Measurements from ENCODE around the gene SMIM7.

SMIM7 gene

DNA sequence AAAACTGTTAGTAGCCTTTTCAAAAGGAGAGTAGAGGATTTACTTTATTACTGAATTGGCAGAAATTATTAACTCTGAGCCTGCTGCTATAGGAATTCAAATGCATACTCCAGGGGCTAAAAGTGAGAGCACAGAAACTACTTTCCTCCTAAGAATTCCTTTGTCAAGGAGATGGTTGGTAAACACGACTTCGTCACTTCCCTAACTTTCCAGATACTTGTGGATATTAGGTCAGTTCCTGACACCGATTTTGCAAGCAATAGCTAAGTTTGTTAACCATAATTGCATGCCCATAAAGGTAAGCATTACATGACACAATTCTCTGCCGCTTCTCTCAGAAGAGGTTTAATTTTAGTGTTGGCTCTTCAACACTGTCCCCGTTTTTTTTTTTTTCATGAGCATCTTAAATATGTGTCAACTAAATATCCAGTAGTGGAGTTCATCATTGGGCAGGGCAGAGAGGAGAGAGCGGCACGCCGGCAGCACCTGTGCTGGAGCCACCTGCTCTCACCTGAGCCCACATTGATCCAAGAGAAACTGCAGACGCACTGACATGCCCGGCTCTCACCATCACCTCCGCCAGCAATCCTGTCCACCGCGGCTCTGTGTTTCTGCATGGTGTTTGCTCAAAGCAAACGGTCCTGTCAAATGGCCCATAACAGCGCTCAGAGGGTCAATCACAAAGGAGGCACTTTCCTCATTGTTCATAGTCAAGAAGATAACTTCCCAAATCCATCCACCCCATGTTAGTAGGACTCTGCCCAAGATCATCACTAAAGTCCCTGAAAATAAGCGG lies 34.6 kb downstream of the SMIM7 start:
- Mint-ChIP-seq H3K27ac (peak overlapping the region; percentile 26 to 93), H3K4me3 (peak overlapping the region; percentile 20 to 96), H3K36me3 (ENCODE audit: insufficient read depth) (peaks cover 37% of the 10 kb centered on the region), H3K4me1 (ENCODE audit: low read depth in 2 of 2) (peaks cover 58 to 60% of the 10 kb centered on the region in 2 donors), H3K9me3 (no peaks in the 10 kb centered on the region), H3K27me3 (no peaks in the 10 kb centered on the region)
- ATAC-seq (replicated peaks) (no peak), DNase-seq (no peak)

DNA sequence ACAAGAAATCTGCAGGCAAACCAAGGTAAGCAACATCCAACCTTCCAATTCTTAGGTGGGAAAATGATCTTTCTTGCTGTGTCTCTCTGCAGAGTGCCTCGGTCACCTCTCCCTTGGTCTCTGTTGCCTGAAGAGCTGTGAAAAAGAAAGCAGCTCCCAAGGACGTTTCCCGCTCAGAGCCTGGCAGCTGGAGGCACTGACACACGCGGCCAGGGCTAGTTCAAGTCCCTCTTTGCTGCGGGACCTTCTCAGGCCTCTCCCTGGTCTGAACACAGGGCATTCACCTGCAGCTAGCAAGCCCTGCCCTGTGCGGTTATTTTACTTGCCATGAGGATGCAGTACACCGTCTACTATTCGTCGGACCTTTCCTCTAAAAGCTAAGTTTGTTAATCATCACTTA lies 35.7 kb downstream of the SMIM7 start:
- H3K9me3 Mint-ChIP-seq: no peaks in the 10 kb centered on the region
- peaks cover 35% of the 10 kb centered on the region for H3K36me3 Mint-ChIP-seq (ENCODE audit: insufficient read depth)
- no peaks in the 10 kb centered on the region for H3K27me3 Mint-ChIP-seq
- peak overlapping the region in 1 of 2 donors; percentile 38 for H3K27ac Mint-ChIP-seq
- DNase-seq (no peak), ATAC-seq (replicated peaks) (no peak)
- peaks cover 65 to 66% of the 10 kb centered on the region in 2 donors for H3K4me1 Mint-ChIP-seq (ENCODE audit: low read depth in 2 of 2)
- H3K4me3 Mint-ChIP-seq: no peak overlapping the region

DNA sequence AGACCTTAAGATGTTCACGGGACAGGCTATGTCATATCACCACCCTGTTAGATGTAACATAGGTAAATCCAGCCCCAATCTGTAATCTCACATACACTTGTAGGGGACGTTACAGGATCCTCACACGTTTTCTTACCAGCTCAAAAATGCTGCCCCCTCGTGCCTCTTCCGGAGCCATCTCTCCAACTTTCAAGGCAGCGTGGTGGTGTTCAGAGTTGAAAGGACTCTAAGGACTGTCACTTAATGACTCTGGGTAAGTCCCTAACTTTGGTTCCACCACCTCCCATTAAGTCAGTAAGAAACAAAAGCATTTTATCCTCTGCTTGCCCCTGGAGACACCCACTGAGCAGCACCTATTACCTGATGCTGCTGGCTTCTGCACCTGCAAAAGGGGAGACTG lies 36.4 kb downstream of the SMIM7 start:
- Mint-ChIP-seq H3K9me3 (no peaks in the 10 kb centered on the region), H3K27ac (peak overlapping the region in 1 of 2 donors; percentile 86), H3K27me3 (no peaks in the 10 kb centered on the region), H3K4me3 (no peak overlapping the region), H3K36me3 (ENCODE audit: insufficient read depth) (peaks cover 28% of the 10 kb centered on the region), H3K4me1 (ENCODE audit: low read depth in 2 of 2) (peaks cover 67 to 69% of the 10 kb centered on the region in 2 donors)
- ATAC-seq (replicated peaks) (no peak), DNase-seq (no peak)

DNA sequence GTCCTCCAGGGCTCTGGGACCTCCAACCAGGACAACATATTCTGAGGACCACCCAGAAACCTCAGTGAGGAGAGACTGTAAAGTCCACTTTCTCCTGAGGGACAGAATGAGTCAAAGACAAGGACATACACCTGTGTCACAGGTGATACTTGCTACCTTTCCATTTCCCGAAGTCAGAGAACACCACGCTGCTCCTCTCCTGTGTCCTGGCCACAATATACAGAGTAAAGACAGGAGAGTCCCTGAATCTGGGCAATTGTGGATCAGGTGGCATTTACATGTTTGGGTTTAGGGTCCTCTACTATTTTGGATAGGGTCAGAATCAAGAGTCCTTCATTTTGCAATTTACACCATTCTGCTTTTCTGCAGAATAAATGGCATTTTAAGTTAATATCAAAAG lies 36.9 kb downstream of the SMIM7 start:
- Mint-ChIP-seq H3K9me3 (no peaks in the 10 kb centered on the region), H3K4me1 (ENCODE audit: low read depth in 2 of 2) (peaks cover 71 to 74% of the 10 kb centered on the region in 2 donors), H3K4me3 (no peak overlapping the region), H3K27me3 (no peaks in the 10 kb centered on the region), H3K27ac (no peak overlapping the region), H3K36me3 (ENCODE audit: insufficient read depth) (peaks cover 23% of the 10 kb centered on the region)
- ATAC-seq (replicated peaks) (no peak), DNase-seq (no peak)

DNA sequence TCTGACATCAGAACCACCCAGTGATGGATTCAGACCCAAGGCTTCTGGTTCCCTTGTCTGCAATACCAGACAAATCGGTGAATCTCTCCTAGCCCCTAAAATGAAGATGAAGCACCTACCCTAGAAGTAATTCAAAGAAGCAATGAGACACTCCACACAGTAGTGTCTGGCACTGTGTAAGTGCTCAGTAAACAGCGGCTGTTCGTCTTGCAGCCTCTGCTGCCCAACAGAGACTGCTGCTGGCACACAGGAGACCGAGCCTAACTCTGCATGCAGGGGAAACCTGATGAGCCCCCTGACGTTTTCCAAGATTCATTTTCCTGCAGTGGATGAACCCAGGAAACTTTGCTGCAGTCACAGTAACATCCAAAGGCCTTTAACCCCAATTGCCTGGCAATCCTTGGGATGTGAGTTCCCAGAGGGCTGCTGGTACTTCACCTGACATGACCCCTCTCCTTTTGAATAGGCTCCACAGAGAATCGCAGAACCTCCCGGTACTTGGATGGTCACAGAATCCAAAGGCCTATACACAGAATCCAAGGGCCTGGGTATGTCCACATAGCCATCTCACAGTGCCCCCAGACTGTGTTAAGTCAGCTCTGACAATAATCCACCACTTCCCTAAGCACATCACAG lies 38.7 kb downstream of the SMIM7 start:
- H3K36me3 Mint-ChIP-seq (ENCODE audit: insufficient read depth): peaks cover 8% of the 10 kb centered on the region
- no peaks in the 10 kb centered on the region for H3K27me3 Mint-ChIP-seq
- ATAC-seq (replicated peaks) (no peak), DNase-seq (no peak)
- no peak overlapping the region for H3K4me3 Mint-ChIP-seq
- peaks cover 76 to 78% of the 10 kb centered on the region in 2 donors for H3K4me1 Mint-ChIP-seq (ENCODE audit: low read depth in 2 of 2)
- H3K9me3 Mint-ChIP-seq: no peaks in the 10 kb centered on the region
- H3K27ac Mint-ChIP-seq: peak overlapping the region in 1 of 2 donors; percentile 20

DNA sequence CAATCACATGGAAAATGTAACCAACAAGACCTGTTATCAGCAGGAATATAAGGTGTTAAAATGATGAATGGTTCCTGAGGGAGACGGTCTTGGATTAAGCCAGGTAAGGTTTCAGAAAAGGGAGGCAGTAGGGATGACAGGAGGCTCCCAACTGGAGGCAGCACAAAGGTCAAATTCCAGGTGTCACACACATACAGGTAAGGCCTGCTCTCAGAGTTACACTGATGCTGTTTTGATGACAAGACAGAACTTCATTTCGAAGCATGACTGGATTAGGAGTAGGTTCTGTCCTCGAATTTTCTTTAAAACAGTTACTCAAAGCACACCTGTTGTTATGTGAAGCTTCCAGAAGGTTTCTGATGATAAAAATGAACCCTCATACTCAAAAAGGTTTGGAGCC lies 39.4 kb downstream of the SMIM7 start:
- DNase-seq (no peak), ATAC-seq (replicated peaks) (no peak)
- Mint-ChIP-seq H3K36me3 (ENCODE audit: insufficient read depth) (peaks cover 8% of the 10 kb centered on the region), H3K27ac (peak overlapping the region in 1 of 2 donors; percentile 20), H3K4me3 (no peak overlapping the region), H3K27me3 (no peaks in the 10 kb centered on the region), H3K9me3 (no peaks in the 10 kb centered on the region), H3K4me1 (ENCODE audit: low read depth in 2 of 2) (peaks cover 75 to 79% of the 10 kb centered on the region in 2 donors)

DNA sequence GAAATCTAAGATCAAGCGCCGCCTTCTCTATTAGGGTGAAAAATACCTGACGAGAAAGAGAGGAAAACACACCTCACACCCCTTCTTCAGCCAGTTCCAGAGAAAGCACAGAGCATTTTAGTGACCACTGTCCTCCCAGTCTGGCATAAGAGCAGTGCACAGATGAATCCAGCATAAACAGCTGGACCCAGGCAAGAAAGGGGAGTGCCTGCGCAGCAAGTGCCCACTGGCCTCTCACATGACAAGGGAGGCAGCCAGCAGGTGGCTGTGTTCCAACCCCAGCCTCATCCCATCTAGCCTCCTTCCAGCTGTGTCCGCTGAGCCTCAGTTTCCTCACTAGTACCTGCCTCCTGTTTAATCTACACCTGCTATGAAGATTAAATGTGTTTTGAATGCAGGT lies 39.9 kb downstream of the SMIM7 start:
- H3K27ac Mint-ChIP-seq: no peak overlapping the region
- no peaks in the 10 kb centered on the region for H3K9me3 Mint-ChIP-seq
- no peak overlapping the region for H3K4me3 Mint-ChIP-seq

DNA sequence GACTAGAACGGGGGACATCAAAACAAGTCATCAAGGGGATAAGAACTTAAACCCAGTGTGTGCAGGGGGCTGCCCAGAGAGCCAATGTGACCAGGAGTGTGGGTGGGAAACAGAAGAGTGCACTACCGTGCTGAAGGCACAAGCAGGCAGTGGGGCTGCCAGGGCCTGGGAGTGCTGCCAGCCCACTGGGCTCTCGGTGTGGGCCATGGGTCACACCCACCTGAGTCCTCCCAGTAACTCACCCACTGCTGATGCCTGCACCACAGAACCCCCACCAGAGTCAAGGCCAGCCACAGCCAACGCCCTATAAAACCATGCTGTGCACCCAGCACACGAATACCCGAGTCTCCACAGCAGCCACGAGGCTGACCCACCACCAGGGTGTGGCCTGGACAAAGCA lies 40.5 kb downstream of the SMIM7 start:
- ATAC-seq (replicated peaks) (peak; percentile 36), DNase-seq (no peak)
- Mint-ChIP-seq H3K36me3 (ENCODE audit: insufficient read depth) (peaks cover 13% of the 10 kb centered on the region), H3K4me1 (ENCODE audit: low read depth in 2 of 2) (peaks cover 75 to 81% of the 10 kb centered on the region in 2 donors), H3K27me3 (no peaks in the 10 kb centered on the region), H3K4me3 (peak overlapping the region in 1 of 2 donors; percentile 29), H3K9me3 (no peaks in the 10 kb centered on the region), H3K27ac (peak overlapping the region; percentile 53 to 83)

More for the DNA sequence above, 39.9 kb downstream of the SMIM7 start:
- no peaks in the 10 kb centered on the region for H3K27me3 Mint-ChIP-seq
- peaks cover 71 to 79% of the 10 kb centered on the region in 2 donors for H3K4me1 Mint-ChIP-seq (ENCODE audit: low read depth in 2 of 2)
- ATAC-seq (replicated peaks) (no peak), DNase-seq (no peak)
- H3K36me3 Mint-ChIP-seq (ENCODE audit: insufficient read depth): peaks cover 9% of the 10 kb centered on the region

DNA sequence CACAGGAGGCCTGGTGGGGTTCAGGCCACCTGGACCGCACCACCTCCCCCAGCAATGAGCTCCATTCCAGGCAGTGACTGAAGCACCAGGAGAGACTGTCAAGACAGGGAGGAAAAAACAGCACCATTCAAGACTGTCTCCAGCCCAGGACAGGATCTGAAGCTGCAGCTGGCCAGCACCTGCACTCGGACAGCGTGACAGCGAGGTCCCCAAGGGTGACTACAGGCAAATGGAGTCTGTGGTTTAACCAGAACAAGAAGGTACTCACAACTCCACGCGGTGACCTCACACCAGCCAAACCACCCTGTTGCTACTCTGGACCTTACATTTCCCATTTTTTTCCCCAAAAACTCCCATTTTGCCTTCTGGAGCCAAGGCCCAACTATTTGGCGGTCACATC lies 41.7 kb downstream of the SMIM7 start:
- H3K9me3 Mint-ChIP-seq: no peaks in the 10 kb centered on the region
- DNase-seq (no peak), ATAC-seq (replicated peaks) (no peak)
- peak overlapping the region; percentile 53 to 83 for H3K27ac Mint-ChIP-seq
- H3K4me3 Mint-ChIP-seq: no peak overlapping the region
- peaks cover 17% of the 10 kb centered on the region for H3K36me3 Mint-ChIP-seq (ENCODE audit: insufficient read depth)
- H3K4me1 Mint-ChIP-seq (ENCODE audit: low read depth in 2 of 2): peaks cover 74% of the 10 kb centered on the region in 2 donors
- H3K27me3 Mint-ChIP-seq: no peaks in the 10 kb centered on the region

DNA sequence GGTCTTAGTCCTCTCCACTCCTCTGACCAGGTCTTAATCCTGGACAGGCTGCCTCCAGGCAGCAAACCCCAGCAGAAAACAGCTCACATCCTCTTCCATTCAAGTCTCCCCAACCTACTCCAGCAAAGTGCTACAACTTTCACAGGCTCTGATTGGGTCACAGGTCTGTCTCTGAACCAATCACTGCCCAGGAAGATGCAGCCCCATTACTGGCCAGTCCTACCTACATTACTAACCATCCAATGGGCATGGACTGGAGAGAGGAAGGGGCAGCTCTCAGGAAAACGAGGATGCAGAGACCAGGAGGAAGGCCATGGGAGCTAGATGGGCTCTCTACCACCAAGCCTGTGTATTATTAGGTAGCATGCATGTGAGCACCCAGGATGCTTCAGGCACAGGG lies 44.1 kb downstream of the SMIM7 start:
- Mint-ChIP-seq H3K4me1 (ENCODE audit: low read depth in 2 of 2) (peaks cover 63 to 77% of the 10 kb centered on the region in 2 donors), H3K4me3 (peak overlapping the region in 1 of 2 donors; percentile 21), H3K27ac (peak overlapping the region; percentile 36 to 72), H3K27me3 (no peaks in the 10 kb centered on the region), H3K36me3 (ENCODE audit: insufficient read depth) (peaks cover 17% of the 10 kb centered on the region), H3K9me3 (no peaks in the 10 kb centered on the region)
- ATAC-seq (replicated peaks): peak; percentile 22
- no peak for DNase-seq

DNA sequence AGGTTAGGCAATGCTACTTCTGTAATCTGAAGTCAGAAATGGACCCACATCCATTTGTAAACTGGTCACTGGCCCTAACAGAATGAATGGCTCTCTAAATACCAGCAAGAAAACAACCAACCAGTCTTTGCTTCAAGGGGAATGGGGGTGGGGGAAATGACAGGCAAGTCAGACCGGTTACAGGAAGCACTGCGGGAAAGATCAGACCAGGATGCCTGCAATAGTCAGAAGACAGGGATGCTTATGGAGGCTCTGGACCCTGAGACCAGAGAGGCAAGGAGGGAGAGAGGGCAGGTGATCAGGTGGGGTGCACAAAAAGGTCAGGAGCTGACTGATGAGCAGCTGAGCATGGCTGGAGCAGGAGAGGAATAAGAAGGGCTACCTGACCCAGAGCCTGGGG lies 45.0 kb downstream of the SMIM7 start:
- peak overlapping the region in 1 of 2 donors; percentile 21 for H3K4me3 Mint-ChIP-seq
- peaks cover 61 to 74% of the 10 kb centered on the region in 2 donors for H3K4me1 Mint-ChIP-seq (ENCODE audit: low read depth in 2 of 2)
- no peak for ATAC-seq (replicated peaks)

DNA sequence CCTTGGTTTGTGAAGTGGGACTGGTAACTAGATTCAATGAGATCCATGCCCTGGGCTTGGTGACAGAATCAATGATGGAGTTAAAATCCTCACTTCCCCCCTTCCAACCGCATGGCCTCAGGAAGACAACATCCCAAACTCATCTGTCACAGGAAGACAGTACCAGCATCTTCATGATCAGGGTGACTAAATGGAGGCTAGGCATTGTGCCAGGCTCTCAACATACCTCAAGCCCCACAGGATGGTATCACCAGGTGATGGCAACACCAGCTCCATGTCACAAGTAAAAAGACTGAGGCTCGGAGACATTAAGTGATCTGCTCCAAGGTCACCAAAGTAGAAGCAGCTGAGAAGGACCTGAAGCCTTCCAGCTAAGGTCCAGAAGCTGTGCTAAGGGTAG lies 46.1 kb downstream of the SMIM7 start:
- Mint-ChIP-seq H3K9me3 (no peaks in the 10 kb centered on the region), H3K27me3 (no peaks in the 10 kb centered on the region), H3K4me3 (no peak overlapping the region), H3K36me3 (ENCODE audit: insufficient read depth) (peaks cover 20% of the 10 kb centered on the region), H3K4me1 (ENCODE audit: low read depth in 2 of 2) (peaks cover 51 to 65% of the 10 kb centered on the region in 2 donors), H3K27ac (peak overlapping the region in 1 of 2 donors; percentile 59)
- no peak for DNase-seq
- ATAC-seq (replicated peaks): no peak

More for the DNA sequence above, 45.0 kb downstream of the SMIM7 start:
- DNase-seq: no peak
- no peaks in the 10 kb centered on the region for H3K27me3 Mint-ChIP-seq
- H3K36me3 Mint-ChIP-seq (ENCODE audit: insufficient read depth): peaks cover 20% of the 10 kb centered on the region
- H3K27ac Mint-ChIP-seq: peak overlapping the region; percentile 36 to 72
- H3K9me3 Mint-ChIP-seq: no peaks in the 10 kb centered on the region

DNA sequence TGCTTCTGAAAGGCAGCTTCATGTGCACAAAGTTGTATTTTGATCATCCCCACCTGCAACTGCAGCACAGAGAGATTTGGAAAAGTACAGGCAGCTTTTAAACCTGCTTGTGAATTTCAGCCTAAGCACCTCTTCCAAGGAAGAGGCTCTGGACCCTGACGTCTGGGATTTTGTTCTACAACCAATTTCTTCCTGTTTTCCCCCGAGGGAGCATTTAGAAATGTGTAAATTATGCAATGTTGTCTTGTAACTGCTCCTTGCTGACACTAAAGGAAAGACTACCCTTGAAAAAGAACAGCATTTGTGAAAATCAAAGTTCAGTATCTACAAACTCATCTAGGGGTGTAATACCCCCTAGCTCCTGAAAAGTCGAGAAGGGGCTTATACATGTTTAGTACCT lies 47.3 kb downstream of the SMIM7 start:
- no peaks in the 10 kb centered on the region for H3K27me3 Mint-ChIP-seq
- H3K4me3 Mint-ChIP-seq: no peak overlapping the region
- ATAC-seq (replicated peaks) (no peak), DNase-seq (no peak)
- H3K36me3 Mint-ChIP-seq (ENCODE audit: insufficient read depth): peaks cover 26% of the 10 kb centered on the region
- peaks cover 48 to 64% of the 10 kb centered on the region in 2 donors for H3K4me1 Mint-ChIP-seq (ENCODE audit: low read depth in 2 of 2)
- no peaks in the 10 kb centered on the region for H3K9me3 Mint-ChIP-seq
- H3K27ac Mint-ChIP-seq: no peak overlapping the region

DNA sequence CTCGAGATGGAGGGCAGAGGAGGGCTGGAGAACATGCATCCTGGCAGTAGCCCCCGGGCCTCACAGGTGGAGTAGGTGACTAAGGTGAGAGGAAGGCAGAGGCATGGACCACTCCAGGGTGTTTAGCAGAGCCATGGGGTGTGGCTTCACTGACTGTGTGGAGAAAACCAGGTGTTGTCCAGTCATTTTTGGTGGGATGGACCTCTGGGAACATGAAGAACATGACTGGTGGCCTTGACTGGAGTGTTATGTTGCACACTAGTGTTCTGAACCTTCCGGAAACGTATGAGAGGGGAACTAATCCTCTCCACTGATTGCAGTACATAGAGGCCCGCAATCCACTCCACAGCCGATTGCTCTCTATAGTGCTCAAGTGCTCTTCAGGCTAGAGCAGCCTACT lies 48.8 kb downstream of the SMIM7 start:
- H3K27ac Mint-ChIP-seq: peak overlapping the region in 1 of 2 donors; percentile 54
- H3K4me3 Mint-ChIP-seq: no peak overlapping the region
- peaks cover 31% of the 10 kb centered on the region for H3K36me3 Mint-ChIP-seq (ENCODE audit: insufficient read depth)
- H3K4me1 Mint-ChIP-seq (ENCODE audit: low read depth in 2 of 2): peaks cover 33 to 51% of the 10 kb centered on the region in 2 donors
- no peaks in the 10 kb centered on the region for H3K27me3 Mint-ChIP-seq
- ATAC-seq (replicated peaks): no peak
- DNase-seq: no peak
- no peaks in the 10 kb centered on the region for H3K9me3 Mint-ChIP-seq
